Panc1 (cell line): ENCODE measurements around the gene RRBP1. TPM values are rescaled to one million over a fixed set of nuclear protein-coding genes. Genes with fewer than 3 reads are reported as not detected.

Source experiments
- ATAC-seq: fragments of 200-7000 bp; cut with Tn5 transposase; 2 replicates; pipeline ENCODE4 v1.9.1; 2020; ENCODE audit warnings: mild to moderate bottlenecking, moderate library complexity
- BruUV-seq: library from RNA; stranded (reverse); fragments of 400-500 nt; replicated peaks from 2 replicates; lab custom pipeline; 2021; lab: Mats Ljungman, UMichigan
- CTCF ChIA-PET: fragments of 300-600 bp; sonication (Branson Sonifier 250); formaldehyde crosslinking; loops from one replicate; lab custom pipeline; 2022; ENCODE audit warnings: antibody characterized with exemption; lab: Charles Lee
- POLR2A ChIA-PET: fragments of 300-600 bp; sonication (Branson Sonifier 250); formaldehyde crosslinking; loops from one replicate; lab custom pipeline; 2022; ENCODE audit warnings: antibody characterized with exemption; lab: Charles Lee
- DNase-seq: peaks from one replicate; pipeline ENCODE4 v3.0.0-alpha.2; 2010; ENCODE audit warnings: low read depth, low spot score
- H3K27ac ChIP-seq: 2 replicates; pipeline ENCODE4 v1.5.1; 2011; ENCODE audit warnings: mild to moderate bottlenecking, low read length, inconsistent platforms
- H3K27me3 ChIP-seq: fragments of 200-500 bp; sonication (Bioruptor generic); 2 replicates; pipeline ENCODE4 v1.6.0; 2014; ENCODE audit warnings: low read length, inconsistent platforms; ENCODE audit not compliant: control insufficient read depth, insufficient read depth
- H3K36me3 ChIP-seq: fragments of 200-500 bp; sonication (Bioruptor generic); 2 replicates; pipeline ENCODE4 v1.5.1; 2014; ENCODE audit warnings: inconsistent platforms, mild to moderate bottlenecking, low read length, moderate library complexity; ENCODE audit not compliant: control insufficient read depth, insufficient read depth
- H3K4me1 ChIP-seq: 2 replicates; pipeline ENCODE4 v1.5.1; 2011; ENCODE audit warnings: inconsistent platforms, mild to moderate bottlenecking, low read length, moderate library complexity; ENCODE audit not compliant: control insufficient read depth, insufficient read depth
- H3K4me3 ChIP-seq, 2 experiments: 2 replicates each; pipeline ENCODE4 v1.5.1; 2011 to 2012; ENCODE audit warnings: low read depth in 2 of 2, low read length in 2 of 2, mild to moderate bottlenecking in 2 of 2, inconsistent platforms in 1 of 2, moderate library complexity in 1 of 2
- H3K9me3 ChIP-seq: fragments of 200-500 bp; sonication (Bioruptor generic); 2 replicates; pipeline ENCODE4 v1.5.1; 2014; ENCODE audit warnings: low read depth, mild to moderate bottlenecking, inconsistent platforms, low read length, moderate library complexity; ENCODE audit not compliant: control insufficient read depth, insufficient read depth
- CTCF ChIP-seq: fragments of 450-650 bp; IDR thresholded peaks from 2 replicates; pipeline ENCODE4 v1.5.1; 2017; ENCODE audit warnings: mild to moderate bottlenecking
- POLR2AphosphoS5 ChIP-seq: IDR thresholded peaks from 2 replicates; pipeline ENCODE4 v1.6.1; 2012; ENCODE audit warnings: mild to moderate bottlenecking, low read depth, low read length, moderate library complexity
- REST ChIP-seq, 2 experiments: IDR thresholded peaks; 2 replicates each; pipeline ENCODE4 v1.6.1; 2011 to 2012; ENCODE audit warnings: low read depth in 2 of 2, control low read depth in 1 of 2, low read length in 1 of 2, mild to moderate bottlenecking in 1 of 2, moderate library complexity in 1 of 2; ENCODE audit not compliant: insufficient read depth in 1 of 2
- SIN3A ChIP-seq: IDR thresholded peaks from 2 replicates; pipeline ENCODE4 v1.6.1; 2012; ENCODE audit warnings: low read depth, mild to moderate bottlenecking, low read length, moderate library complexity, borderline replicate concordance; ENCODE audit not compliant: insufficient read depth
- TCF7L2 ChIP-seq: IDR thresholded peaks from 2 replicates; pipeline ENCODE4 v1.6.1; 2011; ENCODE audit warnings: mild to moderate bottlenecking, low read depth, low read length, inconsistent platforms
- in situ Hi-C: cut with HindIII; loops from 2 replicates; pipeline ENCODE4 v1.10.0; 2016; ENCODE audit warnings: low sequenced_read_pairs, low pct_unique_long_range_greater_than_20kb
- intact Hi-C: fragments of 100-400 bp; cut with micrococcal nuclease; formaldehyde crosslinking; loops from one replicate; pipeline ENCODE4 v1.10.0; 2022; ENCODE audit not compliant: unreplicated experiment
- total RNA-seq: library from RNA; stranded (reverse); gene quantifications from one replicate; pipeline ENCODE4 v1.2.1, GENCODE V29; 2021; ENCODE audit not compliant: unreplicated experiment

RRBP1 gene
- total RNA-seq, 1 experiment from 2014 or later: 152 TPM

GRCh38 chr20:17568972-17569521 is 113.0 kb downstream of the RRBP1 start:
- Histone ChIP-seq H3K36me3 (peaks cover 2% of the 10 kb centered on the region), H3K27ac (peak overlapping the region; percentile 99), H3K4me3 (peak overlapping the region; percentile 88 to 95), H3K9me3 (no peaks in the 10 kb centered on the region), H3K4me1 (peaks cover 50% of the 10 kb centered on the region), H3K27me3 (no peaks in the 10 kb centered on the region)
- DNase-seq: peak; percentile 90
- ChIA-PET CTCF (no interaction called here), POLR2A (interaction anchor here (3.5 kb wide), 1 partner anchor 11 kb away, joined by 36 read pairs; no protein-coding TSS in a partner anchor)
- intact Hi-C loops: loop anchor here (2.0 kb wide), 1 partner anchor 32 kb away; no protein-coding TSS in a partner anchor
- TF ChIP-seq TCF7L2: 0 out of 2 replicates have a peak, but pooled peaks have one; percentile 17
- peak; percentile 82; the same call in 1 of the 2 replicates for TF ChIP-seq SIN3A
- TF ChIP-seq POLR2AphosphoS5: peak; percentile 90
- no peak for TF ChIP-seq REST (IDR thresholded peaks at IDR 0.05; ENCODE audit: insufficient read depth in 1 of 2, low read depth in 2 of 2, low read length in 1 of 2)
- peak; percentile 80 for ATAC-seq
- BruUV-seq: no TSS peak
- in situ Hi-C loops: no loop called here

- in situ Hi-C loops (no loop called here), intact Hi-C loops (loop anchor here (2.0 kb wide), 1 partner anchor 31 kb away; no protein-coding TSS in a partner anchor)
- Histone ChIP-seq H3K36me3 (peaks cover 2% of the 10 kb centered on the region), H3K4me1 (peaks cover 49% of the 10 kb centered on the region), H3K9me3 (no peaks in the 10 kb centered on the region), H3K27me3 (no peaks in the 10 kb centered on the region), H3K27ac (peak overlapping the region; percentile 99), H3K4me3 (peak overlapping the region; percentile 88 to 95)
- POLR2A ChIA-PET: no interaction called here
- ATAC-seq (no peak), DNase-seq (no peak)
- CTCF ChIA-PET: no interaction called here
- no TSS peak for BruUV-seq
- TF ChIP-seq TCF7L2 (no peak), POLR2AphosphoS5 (peak; percentile 42; the same call in 1 of the 2 replicates)
These were observed 113.8 kb downstream of the RRBP1 start for GRCh38 chr20:17568045-17568788.

- H3K4me1 ChIP-seq: peaks cover 46% of the 10 kb centered on the region
- H3K9me3 ChIP-seq: no peaks in the 10 kb centered on the region
- H3K27ac ChIP-seq: peak overlapping the region; percentile 99
- in situ Hi-C loops: no loop called here
- no peaks in the 10 kb centered on the region for H3K27me3 ChIP-seq
- BruUV-seq: no TSS peak
- ATAC-seq: no peak
- TF ChIP-seq POLR2AphosphoS5 (no peak), CTCF (no peak), SIN3A (no peak), TCF7L2 (no peak), REST (IDR thresholded peaks at IDR 0.05; ENCODE audit: insufficient read depth in 1 of 2, low read depth in 2 of 2, low read length in 1 of 2) (no peak)
- H3K4me3 ChIP-seq: no peak overlapping the region
- DNase-seq: no peak
- POLR2A ChIA-PET: interaction anchor here (1.2 to 1.3 kb wide), 3 partner anchors 9 to 27 kb away, joined by 3 to 4 read pairs (median 3); no protein-coding TSS in a partner anchor
- intact Hi-C loops: no loop called here
- H3K36me3 ChIP-seq: peaks cover 2% of the 10 kb centered on the region; the same call in 1 of the 2 replicates
- CTCF ChIA-PET: no interaction called here
These were observed 115.7 kb downstream of the RRBP1 start for GRCh38 chr20:17566345-17566744.
